K562 (cell line): ENCODE results near the gene NTRK2. TPM values are rescaled to one million over a fixed set of nuclear protein-coding genes. Genes with fewer than 3 reads are reported as not detected.

Experiments used
- CREB5 ChIP-seq: fragments of 250-450 bp; sonication (Bioruptor Pico); IDR thresholded peaks from 2 replicates; pipeline ENCODE4 v1.5.0; 2020; ENCODE audit warnings: mild to moderate bottlenecking
- E2F1 ChIP-seq: sonication (generic); formaldehyde crosslinking; IDR thresholded peaks from 2 replicates; pipeline ENCODE4 v1.8.1; 2023; ENCODE audit warnings: mild to moderate bottlenecking, missing genetic modification reagents, moderate library complexity
- GTF2A2 ChIP-seq: IDR thresholded peaks from 2 replicates; pipeline ENCODE4 v1.6.1; 2016; ENCODE audit warnings: mild to moderate bottlenecking, missing genetic modification characterization, missing compliant biosample characterization
- HIVEP1 ChIP-seq: fragments of 250-450 bp; sonication (Bioruptor Pico); IDR thresholded peaks from 2 replicates; pipeline ENCODE4 v1.4.0; 2020; ENCODE audit warnings: mild to moderate bottlenecking
- KAT2B ChIP-seq: IDR thresholded peaks from one replicate; pipeline ENCODE4 v1.6.1; 2012; ENCODE audit warnings: low read depth, mild to moderate bottlenecking, control low read depth, inconsistent platforms, low read length, moderate library complexity
- LEF1 ChIP-seq: fragments of 450-650 bp; IDR thresholded peaks from 2 replicates; pipeline ENCODE4 v1.6.1; 2016; ENCODE audit warnings: mild to moderate bottlenecking
- MGA ChIP-seq: fragments of 450-650 bp; IDR thresholded peaks from 2 replicates; pipeline ENCODE4 v1.6.1; 2016; ENCODE audit warnings: mild to moderate bottlenecking, moderate library complexity
- MXD1 ChIP-seq: fragments of 250-450 bp; sonication (Bioruptor Pico); IDR thresholded peaks from 2 replicates; pipeline ENCODE4 v1.8.0; 2021; ENCODE audit warnings: borderline replicate concordance, mild to moderate bottlenecking, moderate library complexity; ENCODE audit not compliant: poor library complexity, severe bottlenecking
- RUNX1 ChIP-seq: sonication (generic); IDR thresholded peaks from 2 replicates; pipeline ENCODE4 v1.6.1; 2016; ENCODE audit warnings: antibody characterized with exemption, low read depth
- TAF7 ChIP-seq: fragments of 450-650 bp; IDR thresholded peaks from 2 replicates; pipeline ENCODE4 v1.6.1; 2016; ENCODE audit warnings: missing genetic modification characterization, missing compliant biosample characterization
- ZNF57 ChIP-seq: fragments of 450-650 bp; formaldehyde crosslinking; IDR thresholded peaks from 2 replicates; pipeline ENCODE4 v1.4.0; 2020; ENCODE audit warnings: mild to moderate bottlenecking, moderate library complexity
- ZNF717 ChIP-seq: fragments of 250-450 bp; sonication (Bioruptor Pico); IDR thresholded peaks from 2 replicates; pipeline ENCODE4 v1.5.0; 2021
- polyA plus RNA-seq, 8 experiments: library from polyadenylated mRNA; depleted of rRNA in 4 of 8; stranded (reverse) in 5 of 8; unstranded in 3 of 8; fragments of >200 nt; fragmentation: Nextera tagmentation in 2 of 8; fragmentation: Illumina TruSeq in 1 of 8; extraction: Ambion mirVana in 2 of 8; extraction: Trizol in 1 of 8; gene quantifications; 2 replicates each; pipeline versions ENCODE4 v1.2.1 to v1.2.3, GENCODE V29; 2011 to 2014; ENCODE audit warnings: inconsistent platforms in 1 of 8, missing spikeins in 1 of 8
- total RNA-seq, 7 experiments: library from RNA; depleted of rRNA in 6 of 7; stranded (reverse); fragments of >200 nt in 6 of 7; fragmentation: Illumina TruSeq in 2 of 7; extraction: Trizol in 2 of 7; gene quantifications; 2 replicates each; pipeline versions ENCODE4 v1.2.1 to v1.2.3, GENCODE V29; 2011 to 2021; ENCODE audit warnings: low replicate concordance in 1 of 7

NTRK2 gene
- total and polyA plus RNA-seq, 9 of the 15 experiments (the other 6 are each of a cell fraction or from before 2014, with no cell fraction given), result not detected

GRCh38 chr9:84744195-84744594 lies 74.7 kb downstream of the NTRK2 start (continued):
- no peak for TF ChIP-seq MXD1 (CRISPR knock-in tag)
- no peak for TF ChIP-seq RUNX1
- TF ChIP-seq KAT2B, result no peak
- no peak for TF ChIP-seq LEF1
- no peak for TF ChIP-seq GTF2A2 (tag)
- TF ChIP-seq CREB5, result no peak
- no peak for TF ChIP-seq ZNF57 (CRISPR knock-in tag)
- no peak for TF ChIP-seq MGA
- no peak for TF ChIP-seq ZNF717 (CRISPR knock-in tag)
- no peak for TF ChIP-seq TAF7 (tag)
- TF ChIP-seq HIVEP1 (CRISPR knock-in tag), result no peak
- no peak for TF ChIP-seq E2F1
